K562 (cell line): ENCODE data around the gene PTPN9. TPM values are rescaled to one million over a fixed set of nuclear protein-coding genes. Genes with fewer than 3 reads are reported as not detected.
A peak's percentile ranks its signal among the peaks of the same experiment; 100 is the strongest.

Experiments used
- ATAC-seq: fragments of 200-7000 bp; cut with Tn5 transposase; 3 replicates; pipeline ENCODE4 v1.9.1; 2020; ENCODE audit warnings: moderate library complexity
- BruUV-seq: library from RNA; stranded (reverse); fragments of 400-500 nt; replicated peaks from 2 replicates; lab custom pipeline; 2021; lab: Mats Ljungman, UMichigan
- CTCF ChIA-PET: fragments of 300-600 bp; formaldehyde crosslinking; extraction: SDS; loops from one replicate; lab custom pipeline; 2021; ENCODE audit warnings: low intra/inter-chr PET ratio; lab: Yijun Ruan, JAX
- POLR2A ChIA-PET: fragments of 300-600, 350-650 bp; sonication (Branson Sonifier 250); formaldehyde crosslinking; extraction: SDS; loops from one replicate; lab custom pipeline; 2021; ENCODE audit warnings: antibody characterized with exemption, inconsistent platforms; lab: Yijun Ruan, JAX
- DNase-seq, 4 experiments: peaks; one replicate each; pipeline versions ENCODE4 v3.0.0 to v3.0.0-alpha.2; 2011 to 2018; ENCODE audit warnings: low spot score in 3 of 4, mixed read lengths in 3 of 4; ENCODE audit errors: extremely low read depth in 1 of 4
- FAIRE-seq: peaks from 2 replicates; lab custom pipeline; 2011; peaks lifted over from hg19 to GRCh38; lab: Jason Lieb, UNC
- H2AFZ ChIP-seq: 2 replicates; pipeline ENCODE4 v1.6.0; 2011; ENCODE audit warnings: low read depth, low read length, control low read depth, inconsistent platforms
- H3K27ac ChIP-seq: fragments of 200-600 bp; 3 replicates; pipeline ENCODE4 v1.8.0; 2011; ENCODE audit warnings: low read depth, mild to moderate bottlenecking, control low read depth, inconsistent platforms, low read length, moderate library complexity, mixed read lengths; ENCODE audit errors: extremely low read depth
- H3K27me3 ChIP-seq, 2 experiments: fragments of 300-600 bp in 1 of 2; 2 replicates in 1 of 2; 3 replicates in 1 of 2; pipeline versions ENCODE4 v1.6.0 to v1.8.0; 2011; ENCODE audit warnings: inconsistent platforms in 2 of 2, low read length in 2 of 2, mild to moderate bottlenecking in 1 of 2, mixed read lengths in 1 of 2, moderate library complexity in 1 of 2; ENCODE audit not compliant: control insufficient read depth in 2 of 2, insufficient read depth in 2 of 2
- H3K36me3 ChIP-seq: fragments of 300-600 bp; 3 replicates; pipeline ENCODE4 v1.8.0; 2011; ENCODE audit warnings: mild to moderate bottlenecking, low read length, inconsistent platforms; ENCODE audit not compliant: control insufficient read depth, insufficient read depth
- H3K4me1 ChIP-seq, 2 experiments: fragments of 200-600 bp in 1 of 2; replicated peaks in 1 of 2; 2 replicates in 1 of 2; 3 replicates in 1 of 2; pipeline versions ENCODE4 v1.5.1 to v1.8.0; 2011; ENCODE audit warnings: inconsistent platforms in 2 of 2, low read length in 2 of 2, mild to moderate bottlenecking in 1 of 2, mixed read lengths in 1 of 2, moderate library complexity in 1 of 2; ENCODE audit not compliant: control insufficient read depth in 2 of 2, insufficient read depth in 2 of 2
- H3K4me2 ChIP-seq: 2 replicates; pipeline ENCODE4 v1.6.1; 2011; ENCODE audit warnings: low read length, control low read depth, inconsistent platforms, mixed read lengths; ENCODE audit not compliant: insufficient read depth
- H3K4me3 ChIP-seq: fragments of 200-600 bp; sonication (generic), shearing (Covaris generic); 2 replicates; pipeline ENCODE4 v1.5.1; 2016; ENCODE audit warnings: control low read depth, inconsistent platforms
- H3K79me2 ChIP-seq: fragments of 200-600 bp; 3 replicates; pipeline ENCODE4 v1.8.0; 2011; ENCODE audit warnings: low read length, inconsistent platforms; ENCODE audit not compliant: control insufficient read depth, insufficient read depth
- H3K9ac ChIP-seq, 2 experiments: 2 replicates each; pipeline versions ENCODE4 v1.6.0 to v1.6.1; 2011; ENCODE audit warnings: low read depth in 2 of 2, low read length in 2 of 2, control low read depth in 1 of 2, inconsistent platforms in 1 of 2, mild to moderate bottlenecking in 1 of 2, mixed read lengths in 1 of 2; ENCODE audit not compliant: insufficient read depth in 1 of 2
- H3K9me1 ChIP-seq: one replicate; pipeline ENCODE4 v1.6.0; 2011; ENCODE audit warnings: inconsistent platforms, mild to moderate bottlenecking, low read length, moderate library complexity; ENCODE audit not compliant: control insufficient read depth, insufficient read depth
- H3K9me3 ChIP-seq: replicated peaks from 2 replicates; pipeline ENCODE4 v1.5.1; 2011; ENCODE audit warnings: low read depth, low read length, inconsistent platforms; ENCODE audit not compliant: control insufficient read depth, insufficient read depth
- H4K20me1 ChIP-seq: replicated peaks from 2 replicates; pipeline ENCODE4 v1.6.1; 2011; ENCODE audit warnings: low read length, inconsistent platforms, mixed read lengths; ENCODE audit not compliant: control insufficient read depth, insufficient read depth
- ARID1B ChIP-seq: fragments of 450-650 bp; IDR thresholded peaks from 2 replicates; pipeline ENCODE4 v1.6.1; 2016; ENCODE audit warnings: antibody characterized with exemption, mild to moderate bottlenecking, inconsistent platforms
- CC2D1A ChIP-seq: fragments of 450-650 bp; IDR thresholded peaks from 2 replicates; pipeline ENCODE4 v1.6.1; 2017; ENCODE audit warnings: mild to moderate bottlenecking
- ELF1 ChIP-seq: fragments of 200-800 bp; sonication (Bioruptor generic); IDR thresholded peaks from 2 replicates; pipeline ENCODE4 v1.6.1; 2016; ENCODE audit warnings: missing genetic modification characterization, missing compliant biosample characterization
- IRF2 ChIP-seq: sonication (generic); formaldehyde crosslinking; IDR thresholded peaks from 2 replicates; pipeline ENCODE4 v1.8.1; 2022; ENCODE audit warnings: mild to moderate bottlenecking, missing genetic modification reagents
- PTBP1 ChIP-seq: fragments of 200-400 bp; formaldehyde crosslinking; IDR thresholded peaks from 2 replicates; pipeline ENCODE4 v1.6.1; 2017; ENCODE audit warnings: low read depth, low read length
- RBFOX2 ChIP-seq: fragments of 200-400 bp; formaldehyde crosslinking; IDR thresholded peaks from 2 replicates; pipeline ENCODE4 v1.6.1; 2017; ENCODE audit warnings: low read depth, mild to moderate bottlenecking, low read length, moderate library complexity
- SMAD1 ChIP-seq: fragments of 150-350 bp; IDR thresholded peaks from 2 replicates; pipeline ENCODE4 v1.6.1; 2014; ENCODE audit warnings: low read length, low read depth; ENCODE audit not compliant: partially characterized antibody
- SMARCA5 ChIP-seq: fragments of 450-650 bp; IDR thresholded peaks from 2 replicates; pipeline ENCODE4 v1.6.1; 2016
- ZBTB8A ChIP-seq: fragments of 450-650 bp; IDR thresholded peaks from 2 replicates; pipeline ENCODE4 v1.6.1; 2018; ENCODE audit warnings: mild to moderate bottlenecking, moderate library complexity; ENCODE audit not compliant: partially characterized antibody
- WGBS: fragments of 100-300 bp; shearing (Covaris generic); methylation state at CpG from one replicate; pipeline ENCODE4 v1.1.6; 2016; ENCODE audit warnings: low coverage, mixed read lengths; ENCODE audit not compliant: insufficient coverage; ENCODE audit errors: missing lambda C conversion rate; 5-methylcytosine and 5-hydroxymethylcytosine counted together
- in situ Hi-C: fragments of 300-500 bp; cut with MboI; formaldehyde crosslinking; loops from 4 replicates; pipeline ENCODE4 v1.15.0; 2018; ENCODE audit warnings: inconsistent platforms, mixed read lengths
- intact Hi-C: fragments of 100-400 bp; cut with micrococcal nuclease; formaldehyde crosslinking; loops from 2 replicates; pipeline ENCODE4 v1.14.2; 2022
- polyA plus RNA-seq, 8 experiments: library from polyadenylated mRNA; depleted of rRNA in 4 of 8; stranded (reverse) in 5 of 8; unstranded in 3 of 8; fragments of >200 nt; fragmentation: Nextera tagmentation in 2 of 8; fragmentation: Illumina TruSeq in 1 of 8; extraction: Ambion mirVana in 2 of 8; extraction: Trizol in 1 of 8; gene quantifications; 2 replicates each; pipeline versions ENCODE4 v1.2.1 to v1.2.3, GENCODE V29; 2011 to 2014; ENCODE audit warnings: inconsistent platforms in 1 of 8, missing spikeins in 1 of 8
- total RNA-seq, 7 experiments: library from RNA; depleted of rRNA in 6 of 7; stranded (reverse); fragments of >200 nt in 6 of 7; fragmentation: Illumina TruSeq in 2 of 7; extraction: Trizol in 2 of 7; gene quantifications; 2 replicates each; pipeline versions ENCODE4 v1.2.1 to v1.2.3, GENCODE V29; 2011 to 2021; ENCODE audit warnings: low replicate concordance in 1 of 7
- TF ChIP-seq, protein P1 (sequence below): fragments of 450-650 bp; formaldehyde crosslinking; IDR thresholded peaks from 2 replicates; pipeline ENCODE4 v1.4.0; 2022; ENCODE audit warnings: missing genetic modification characterization
- TF ChIP-seq, protein P2 (sequence below): IDR thresholded peaks from 3 replicates; pipeline ENCODE4 v1.6.1; 2011; ENCODE audit warnings: borderline replicate concordance, mild to moderate bottlenecking; ENCODE audit not compliant: insufficient read length, insufficient read depth
- TF ChIP-seq, protein P3 (sequence below), 3 experiments: fragments of 200-800 bp in 1 of 3; fragments of 250-450 bp in 1 of 3; fragments of 450-650 bp in 1 of 3; sonication (Bioruptor Pico) in 1 of 3; sonication (Bioruptor generic) in 1 of 3; formaldehyde crosslinking in 1 of 3; IDR thresholded peaks; 2 replicates each; pipeline versions ENCODE4 v1.6.1 to v1.8.0; 2016 to 2022; ENCODE audit warnings: mild to moderate bottlenecking in 2 of 3, missing genetic modification characterization in 2 of 3, missing compliant biosample characterization in 1 of 3, moderate library complexity in 1 of 3

Gene PTPN9
- total and polyA plus RNA-seq, 9 of the 15 experiments (the other 6 are each of a cell fraction or from before 2014, with no cell fraction given) = 5.0 to 24.0 (median 14.2) TPM

DNA sequence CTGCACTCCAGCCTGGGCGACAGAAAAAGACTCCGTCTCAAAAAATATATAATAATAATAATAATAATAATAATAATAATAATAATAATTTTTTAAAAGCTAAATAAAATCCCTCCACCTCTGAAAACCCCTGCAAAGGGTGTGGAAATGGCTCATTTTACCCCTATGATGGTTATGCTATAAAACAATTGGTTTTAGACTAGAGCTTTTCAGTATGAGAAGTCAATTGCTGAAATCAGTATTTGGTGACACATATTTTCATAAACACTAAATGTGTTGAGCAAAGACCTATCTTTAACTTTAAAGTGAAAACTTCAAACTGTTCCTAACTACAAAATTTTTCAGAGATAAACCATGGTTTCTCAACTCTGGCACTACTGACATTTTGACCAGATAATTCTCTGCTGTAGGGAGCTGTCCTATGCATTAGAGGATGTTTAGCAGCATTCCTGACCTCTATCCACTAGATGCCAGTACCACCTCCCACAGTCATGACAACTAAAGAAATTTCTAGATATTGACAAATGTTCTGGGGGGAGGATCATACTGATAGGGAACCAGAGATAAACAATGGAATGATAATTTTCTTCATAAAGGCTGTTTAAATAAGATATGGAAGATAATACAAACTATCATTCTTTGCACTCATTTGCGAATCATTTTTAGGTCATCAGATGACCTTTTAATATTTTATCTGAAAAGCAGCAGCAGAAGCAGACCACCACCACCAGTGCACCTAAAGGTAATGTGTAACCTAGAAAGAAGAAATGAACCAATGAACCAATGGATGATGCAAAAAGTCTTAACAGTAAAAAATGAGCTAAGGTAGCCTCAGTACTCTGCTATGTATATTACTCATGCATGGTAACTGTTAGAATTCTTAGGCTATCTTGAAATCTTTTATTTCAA is 13.8 kb downstream of the PTPN9 start:
- Histone ChIP-seq H3K9me3 (no peaks in the 10 kb centered on the region), H4K20me1 (no peaks in the 10 kb centered on the region), H3K27me3 (no peaks in the 10 kb centered on the region), H3K4me3 (no peak overlapping the region), H3K4me1 (no peaks in the 10 kb centered on the region; a peak in 2 of 5 replicates), H3K36me3 (peaks cover 6% of the 10 kb centered on the region; the same call in 1 of the 3 replicates), H3K79me2 (peaks cover 15% of the 10 kb centered on the region), H3K27ac (no peak overlapping the region), H2AFZ (no peak overlapping the region), H3K4me2 (no peak overlapping the region), H3K9ac (no peak overlapping the region), H3K9me1 (no peaks in the 10 kb centered on the region)
- DNase-seq (peak in 2 of 4 experiments; percentile 31 to 32), FAIRE-seq (no peak), ATAC-seq (peak; percentile 50; the same call in 1 of the 3 replicates)
- ChIA-PET POLR2A (interaction anchor here (0.7 to 1.7 kb wide), 7 partner anchors 8 to 82 kb away, joined by 3 to 5 read pairs (median 4); partner anchors contain the start of genes PTPN9 and SNX33), CTCF (no interaction called here)
- in situ Hi-C loops (no loop called here), intact Hi-C loops (no loop called here)
- WGBS = 70% methylated on average over 3 of the region's 3 CpGs
- no TSS peak for BruUV-seq
- TF ChIP-seq, protein P1, sequence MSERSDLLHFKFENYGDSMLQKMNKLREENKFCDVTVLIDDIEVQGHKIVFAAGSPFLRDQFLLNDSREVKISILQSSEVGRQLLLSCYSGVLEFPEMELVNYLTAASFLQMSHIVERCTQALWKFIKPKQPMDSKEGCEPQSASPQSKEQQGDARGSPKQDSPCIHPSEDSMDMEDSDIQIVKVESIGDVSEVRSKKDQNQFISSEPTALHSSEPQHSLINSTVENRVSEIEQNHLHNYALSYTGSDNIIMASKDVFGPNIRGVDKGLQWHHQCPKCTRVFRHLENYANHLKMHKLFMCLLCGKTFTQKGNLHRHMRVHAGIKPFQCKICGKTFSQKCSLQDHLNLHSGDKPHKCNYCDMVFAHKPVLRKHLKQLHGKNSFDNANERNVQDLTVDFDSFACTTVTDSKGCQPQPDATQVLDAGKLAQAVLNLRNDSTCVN (CRISPR knock-in tag) = no peak
- TF ChIP-seq ARID1B (peak; percentile 55), ELF1 (tag) (no peak), SMAD1 (no peak), IRF2 (CRISPR knock-in tag) (no peak), PTBP1 (no peak), CC2D1A (no peak), SMARCA5 (no peak), RBFOX2 (no peak), ZBTB8A (no peak)
- TF ChIP-seq, protein P2, sequence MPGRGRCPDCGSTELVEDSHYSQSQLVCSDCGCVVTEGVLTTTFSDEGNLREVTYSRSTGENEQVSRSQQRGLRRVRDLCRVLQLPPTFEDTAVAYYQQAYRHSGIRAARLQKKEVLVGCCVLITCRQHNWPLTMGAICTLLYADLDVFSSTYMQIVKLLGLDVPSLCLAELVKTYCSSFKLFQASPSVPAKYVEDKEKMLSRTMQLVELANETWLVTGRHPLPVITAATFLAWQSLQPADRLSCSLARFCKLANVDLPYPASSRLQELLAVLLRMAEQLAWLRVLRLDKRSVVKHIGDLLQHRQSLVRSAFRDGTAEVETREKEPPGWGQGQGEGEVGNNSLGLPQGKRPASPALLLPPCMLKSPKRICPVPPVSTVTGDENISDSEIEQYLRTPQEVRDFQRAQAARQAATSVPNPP = no peak
- TF ChIP-seq, protein P3, sequence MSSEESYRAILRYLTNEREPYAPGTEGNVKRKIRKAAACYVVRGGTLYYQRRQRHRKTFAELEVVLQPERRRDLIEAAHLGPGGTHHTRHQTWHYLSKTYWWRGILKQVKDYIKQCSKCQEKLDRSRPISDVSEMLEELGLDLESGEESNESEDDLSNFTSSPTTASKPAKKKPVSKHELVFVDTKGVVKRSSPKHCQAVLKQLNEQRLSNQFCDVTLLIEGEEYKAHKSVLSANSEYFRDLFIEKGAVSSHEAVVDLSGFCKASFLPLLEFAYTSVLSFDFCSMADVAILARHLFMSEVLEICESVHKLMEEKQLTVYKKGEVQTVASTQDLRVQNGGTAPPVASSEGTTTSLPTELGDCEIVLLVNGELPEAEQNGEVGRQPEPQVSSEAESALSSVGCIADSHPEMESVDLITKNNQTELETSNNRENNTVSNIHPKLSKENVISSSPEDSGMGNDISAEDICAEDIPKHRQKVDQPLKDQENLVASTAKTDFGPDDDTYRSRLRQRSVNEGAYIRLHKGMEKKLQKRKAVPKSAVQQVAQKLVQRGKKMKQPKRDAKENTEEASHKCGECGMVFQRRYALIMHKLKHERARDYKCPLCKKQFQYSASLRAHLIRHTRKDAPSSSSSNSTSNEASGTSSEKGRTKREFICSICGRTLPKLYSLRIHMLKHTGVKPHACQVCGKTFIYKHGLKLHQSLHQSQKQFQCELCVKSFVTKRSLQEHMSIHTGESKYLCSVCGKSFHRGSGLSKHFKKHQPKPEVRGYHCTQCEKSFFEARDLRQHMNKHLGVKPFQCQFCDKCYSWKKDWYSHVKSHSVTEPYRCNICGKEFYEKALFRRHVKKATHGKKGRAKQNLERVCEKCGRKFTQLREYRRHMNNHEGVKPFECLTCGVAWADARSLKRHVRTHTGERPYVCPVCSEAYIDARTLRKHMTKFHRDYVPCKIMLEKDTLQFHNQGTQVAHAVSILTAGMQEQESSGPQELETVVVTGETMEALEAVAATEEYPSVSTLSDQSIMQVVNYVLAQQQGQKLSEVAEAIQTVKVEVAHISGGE (CRISPR knock-in tag; IDR thresholded peaks at IDR 0.05) = no peak
